RWPE2 (cell line): Measurements from ENCODE around the gene MUC2.

ENCODE experiments used
- ATAC-seq: fragments of 200-7000 bp; cut with Tn5 transposase; 3 replicates; pipeline ENCODE4 v1.9.1; 2021; ENCODE audit warnings: low read depth
- DNase-seq: peaks from one replicate; pipeline ENCODE4 v3.0.0-alpha.2; 2020; ENCODE audit warnings: low spot score
- H3K27ac ChIP-seq: fragments of 450-650 bp; 2 replicates; pipeline ENCODE4 v1.5.1; 2017; ENCODE audit warnings: mild to moderate bottlenecking; ENCODE audit not compliant: poor library complexity, severe bottlenecking
- H3K27me3 ChIP-seq: fragments of 250-450 bp; sonication (Bioruptor Pico); 2 replicates; pipeline ENCODE4 v1.5.1; 2021; ENCODE audit warnings: mild to moderate bottlenecking, moderate library complexity; ENCODE audit not compliant: insufficient read depth, poor library complexity, severe bottlenecking
- H3K36me3 ChIP-seq: fragments of 250-450 bp; sonication (Bioruptor Pico); 2 replicates; pipeline ENCODE4 v1.5.1; 2020; ENCODE audit warnings: low read depth, mild to moderate bottlenecking, moderate library complexity
- H3K4me1 ChIP-seq: fragments of 250-450 bp; sonication (Bioruptor Pico); 2 replicates; pipeline ENCODE4 v1.5.1; 2021; ENCODE audit warnings: mild to moderate bottlenecking, moderate library complexity; ENCODE audit not compliant: insufficient read depth, poor library complexity, severe bottlenecking
- H3K4me3 ChIP-seq: fragments of 250-450 bp; sonication (Bioruptor Pico); 2 replicates; pipeline ENCODE4 v1.5.1; 2021; ENCODE audit warnings: mild to moderate bottlenecking, moderate library complexity; ENCODE audit not compliant: severe bottlenecking
- H3K9me3 ChIP-seq: fragments of 250-450 bp; sonication (Bioruptor Pico); 2 replicates; pipeline ENCODE4 v1.5.1; 2021; ENCODE audit warnings: mild to moderate bottlenecking, moderate library complexity; ENCODE audit not compliant: severe bottlenecking
- CTCF ChIP-seq: fragments of 450-650 bp; IDR thresholded peaks from one replicate; pipeline ENCODE4 v1.5.1; 2017; ENCODE audit warnings: mild to moderate bottlenecking, moderate library complexity; ENCODE audit not compliant: poor library complexity, severe bottlenecking

Gene MUC2

GRCh38 chr11:1030086-1030485 lies 44.6 kb upstream of the MUC2 start:
- ATAC-seq (no peak), DNase-seq (no peak)
- Histone ChIP-seq H3K4me3 (no peak overlapping the region), H3K27me3 (no peaks in the 10 kb centered on the region), H3K9me3 (no peaks in the 10 kb centered on the region), H3K4me1 (no peaks in the 10 kb centered on the region), H3K27ac (no peak overlapping the region), H3K36me3 (no peaks in the 10 kb centered on the region)
- TF ChIP-seq CTCF: no peak

GRCh38 chr11:1030556-1030955 lies 44.1 kb upstream of the MUC2 start:
- H3K27me3 ChIP-seq: no peaks in the 10 kb centered on the region
- no peak for TF ChIP-seq CTCF
- DNase-seq (no peak), ATAC-seq (no peak)
- no peaks in the 10 kb centered on the region for H3K9me3 ChIP-seq
- H3K4me3 ChIP-seq: no peak overlapping the region
- no peaks in the 10 kb centered on the region for H3K36me3 ChIP-seq
- no peak overlapping the region for H3K27ac ChIP-seq
- no peaks in the 10 kb centered on the region for H3K4me1 ChIP-seq

- Histone ChIP-seq H3K27me3 (no peaks in the 10 kb centered on the region), H3K27ac (no peak overlapping the region), H3K36me3 (no peaks in the 10 kb centered on the region), H3K9me3 (no peaks in the 10 kb centered on the region), H3K4me3 (no peak overlapping the region), H3K4me1 (no peaks in the 10 kb centered on the region)
- no peak for TF ChIP-seq CTCF
- ATAC-seq (no peak), DNase-seq (no peak)
These were observed 43.4 kb upstream of the MUC2 start for GRCh38 chr11:1031121-1031899.

GRCh38 chr11:1032310-1032891 lies 42.3 kb upstream of the MUC2 start:
- ATAC-seq (no peak), DNase-seq (no peak)
- no peak overlapping the region for H3K27ac ChIP-seq
- no peaks in the 10 kb centered on the region for H3K4me1 ChIP-seq
- H3K27me3 ChIP-seq: no peaks in the 10 kb centered on the region
- H3K36me3 ChIP-seq: no peaks in the 10 kb centered on the region
- no peak for TF ChIP-seq CTCF
- H3K4me3 ChIP-seq: no peak overlapping the region
- H3K9me3 ChIP-seq: no peaks in the 10 kb centered on the region
